ENCODE results near the gene FBXL17.

DNA sequence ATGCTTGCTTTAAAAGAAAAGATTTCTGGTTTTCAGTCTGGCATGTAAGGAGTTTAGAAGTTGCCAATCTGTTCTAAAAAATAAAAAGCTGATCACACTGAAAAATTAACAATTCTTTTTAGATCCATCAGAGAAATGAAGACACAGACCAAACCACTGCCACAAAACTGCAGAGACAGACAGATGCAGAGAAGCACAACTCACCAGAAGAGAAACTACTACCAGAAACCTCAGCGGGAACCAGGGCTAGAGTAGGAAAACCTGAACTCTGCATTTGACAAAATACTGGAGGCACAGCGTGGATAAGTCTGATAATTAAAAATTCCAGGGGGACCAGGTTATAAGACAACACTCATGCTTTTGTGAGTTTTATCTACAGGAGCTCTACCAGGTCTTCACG lies 28.8 kb downstream of the FBXL17 start:
- TF ChIP-seq, protein P1, sequence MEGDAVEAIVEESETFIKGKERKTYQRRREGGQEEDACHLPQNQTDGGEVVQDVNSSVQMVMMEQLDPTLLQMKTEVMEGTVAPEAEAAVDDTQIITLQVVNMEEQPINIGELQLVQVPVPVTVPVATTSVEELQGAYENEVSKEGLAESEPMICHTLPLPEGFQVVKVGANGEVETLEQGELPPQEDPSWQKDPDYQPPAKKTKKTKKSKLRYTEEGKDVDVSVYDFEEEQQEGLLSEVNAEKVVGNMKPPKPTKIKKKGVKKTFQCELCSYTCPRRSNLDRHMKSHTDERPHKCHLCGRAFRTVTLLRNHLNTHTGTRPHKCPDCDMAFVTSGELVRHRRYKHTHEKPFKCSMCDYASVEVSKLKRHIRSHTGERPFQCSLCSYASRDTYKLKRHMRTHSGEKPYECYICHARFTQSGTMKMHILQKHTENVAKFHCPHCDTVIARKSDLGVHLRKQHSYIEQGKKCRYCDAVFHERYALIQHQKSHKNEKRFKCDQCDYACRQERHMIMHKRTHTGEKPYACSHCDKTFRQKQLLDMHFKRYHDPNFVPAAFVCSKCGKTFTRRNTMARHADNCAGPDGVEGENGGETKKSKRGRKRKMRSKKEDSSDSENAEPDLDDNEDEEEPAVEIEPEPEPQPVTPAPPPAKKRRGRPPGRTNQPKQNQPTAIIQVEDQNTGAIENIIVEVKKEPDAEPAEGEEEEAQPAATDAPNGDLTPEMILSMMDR (IDR thresholded peaks at IDR 0.05) = no peak
- no peak for TF ChIP-seq POLR2A (IDR thresholded peaks at IDR 0.05)
